GM23338 (cell line): Measurements from ENCODE around the gene ZNF518A.

ENCODE experiments used
- CREB1 ChIP-seq: fragments of 250-450 bp; sonication (Bioruptor Pico); IDR thresholded peaks from 2 replicates; pipeline ENCODE4 v1.5.0; 2020; ENCODE audit warnings: low read depth, mild to moderate bottlenecking, moderate library complexity
- CTCF ChIP-seq, 2 experiments: fragments of 200-600 bp in 1 of 2; sonication (generic) in 1 of 2; conservative IDR thresholded peaks; 2 replicates each; pipeline versions ENCODE4 v1.5.1 to v1.6.1; 2016 to 2017; ENCODE audit warnings: antibody characterized with exemption in 2 of 2, low read depth in 2 of 2, mild to moderate bottlenecking in 2 of 2, moderate library complexity in 1 of 2
- EZH2 ChIP-seq: fragments of 200-600 bp; sonication (generic); IDR thresholded peaks from one replicate; pipeline ENCODE4 v1.8.0; 2017; ENCODE audit warnings: antibody characterized with exemption, mild to moderate bottlenecking, low read depth; ENCODE audit not compliant: unreplicated experiment
- EZH2phosphoT487 ChIP-seq: fragments of 200-600 bp; sonication (generic); IDR thresholded peaks from one replicate; pipeline ENCODE4 v1.8.1; 2018; ENCODE audit warnings: antibody characterized with exemption; ENCODE audit not compliant: unreplicated experiment
- JUNB ChIP-seq: IDR thresholded peaks from one replicate; pipeline ENCODE4 v1.6.1; 2016; ENCODE audit warnings: antibody characterized with exemption; ENCODE audit not compliant: unreplicated experiment
- NANOG ChIP-seq: IDR thresholded peaks from 2 replicates; pipeline ENCODE4 v1.6.1; 2016; ENCODE audit warnings: antibody characterized with exemption, borderline replicate concordance
- POLR2AphosphoS5 ChIP-seq: IDR thresholded peaks from 2 replicates; pipeline ENCODE4 v1.6.1; 2016; ENCODE audit warnings: antibody characterized with exemption, low read depth
- REST ChIP-seq: IDR thresholded peaks from one replicate; pipeline ENCODE4 v1.6.1; 2018; ENCODE audit warnings: antibody characterized with exemption; ENCODE audit not compliant: unreplicated experiment
- STAT1 ChIP-seq: IDR thresholded peaks from one replicate; pipeline ENCODE4 v1.6.1; 2016; ENCODE audit warnings: antibody characterized with exemption; ENCODE audit not compliant: unreplicated experiment
- ZNF114 ChIP-seq: fragments of 250-450 bp; sonication (Bioruptor Pico); IDR thresholded peaks from 2 replicates; pipeline ENCODE4 v1.5.0; 2020; ENCODE audit warnings: mild to moderate bottlenecking, moderate library complexity
- ZNF331 ChIP-seq: fragments of 250-450 bp; sonication (Bioruptor Pico); IDR thresholded peaks from 2 replicates; pipeline ENCODE4 v1.5.0; 2020; ENCODE audit warnings: low read depth, mild to moderate bottlenecking, moderate library complexity
- TF ChIP-seq, protein P1 (sequence below): IDR thresholded peaks from 2 replicates; pipeline ENCODE4 v1.6.1; 2016; ENCODE audit warnings: antibody characterized with exemption

- TF ChIP-seq POLR2AphosphoS5 (no peak), CTCF (conservative IDR thresholded peaks at IDR 0.05; ENCODE audit: low read depth in 2 of 2) (no peak), REST (no peak), EZH2 (no peak), EZH2phosphoT487 (no peak), ZNF331 (CRISPR knock-in tag) (no peak), NANOG (no peak), CREB1 (CRISPR knock-in tag) (no peak), JUNB (no peak), ZNF114 (CRISPR knock-in tag) (no peak), STAT1 (no peak)
- TF ChIP-seq, protein P1, sequence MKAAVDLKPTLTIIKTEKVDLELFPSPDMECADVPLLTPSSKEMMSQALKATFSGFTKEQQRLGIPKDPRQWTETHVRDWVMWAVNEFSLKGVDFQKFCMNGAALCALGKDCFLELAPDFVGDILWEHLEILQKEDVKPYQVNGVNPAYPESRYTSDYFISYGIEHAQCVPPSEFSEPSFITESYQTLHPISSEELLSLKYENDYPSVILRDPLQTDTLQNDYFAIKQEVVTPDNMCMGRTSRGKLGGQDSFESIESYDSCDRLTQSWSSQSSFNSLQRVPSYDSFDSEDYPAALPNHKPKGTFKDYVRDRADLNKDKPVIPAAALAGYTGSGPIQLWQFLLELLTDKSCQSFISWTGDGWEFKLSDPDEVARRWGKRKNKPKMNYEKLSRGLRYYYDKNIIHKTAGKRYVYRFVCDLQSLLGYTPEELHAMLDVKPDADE: no peak
Measured at GRCh38 chr10:96208271-96208670, 78.2 kb downstream of the ZNF518A start.
